HG03565 (cell line): ENCODE data around the gene CPT1A.

Experiments used
- ATAC-seq: cut with Tn5 transposase; IDR thresholded peaks from one replicate; pipeline ENCODE4 v1.9.1; 2021; ENCODE audit warnings: mild to moderate bottlenecking, moderate library complexity; ENCODE audit not compliant: unreplicated experiment

The CPT1A gene

DNA sequence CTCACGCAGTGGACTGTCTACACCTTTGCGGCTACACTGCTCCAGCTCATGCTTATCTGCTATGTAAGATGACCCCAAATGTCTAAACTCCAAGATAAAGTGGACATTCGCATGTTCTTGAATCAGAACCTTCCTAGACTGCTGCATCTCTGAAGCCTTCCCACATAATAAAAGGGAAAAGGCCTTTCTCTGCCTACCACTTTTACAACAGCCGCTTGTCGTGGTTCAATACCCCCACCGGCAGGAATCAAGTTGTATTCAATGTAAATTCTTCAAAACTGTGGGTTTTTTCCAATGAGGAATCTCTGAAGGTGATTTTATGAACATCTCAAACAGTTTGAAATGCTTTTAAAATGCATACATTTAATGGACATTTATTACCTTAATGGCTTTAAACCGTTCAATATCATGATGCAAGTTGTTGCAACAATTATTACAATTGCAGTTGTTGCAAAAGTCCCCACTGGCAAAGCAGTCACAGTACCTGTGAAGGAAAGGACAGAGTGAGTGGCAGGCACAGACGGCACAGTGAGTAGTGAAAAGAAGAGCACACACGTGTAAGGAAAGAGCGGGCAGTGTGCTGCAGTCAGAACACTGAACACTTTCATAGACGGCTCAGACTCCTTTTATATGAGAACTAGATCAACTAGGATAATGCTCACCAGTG lies 126.1 kb downstream of the CPT1A start:
- ATAC-seq, result no peak

GRCh38 chr11:68714060-68714856 lies 127.5 kb downstream of the CPT1A start:
- ATAC-seq, result no peak

DNA sequence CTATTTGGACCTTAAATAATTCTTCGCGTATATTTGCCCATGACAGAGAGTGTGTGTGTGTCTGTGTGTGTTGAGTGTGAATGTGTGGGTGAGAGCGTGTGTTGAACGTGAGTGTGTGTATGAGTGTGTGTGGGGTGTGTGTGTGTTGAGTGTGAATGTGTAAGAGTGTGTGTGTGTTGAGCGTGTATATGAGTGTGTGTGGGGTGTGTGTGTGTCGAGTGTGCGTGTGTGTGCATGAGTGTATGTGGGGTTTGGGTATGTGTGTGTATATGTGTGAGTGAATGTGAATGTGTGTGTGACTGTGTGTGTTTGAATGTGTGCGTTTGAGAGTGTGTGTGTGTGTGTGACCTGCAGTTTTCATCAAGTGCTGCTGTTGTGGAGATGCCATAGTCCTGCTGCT lies 130.6 kb downstream of the CPT1A start:
- no peak for ATAC-seq

DNA sequence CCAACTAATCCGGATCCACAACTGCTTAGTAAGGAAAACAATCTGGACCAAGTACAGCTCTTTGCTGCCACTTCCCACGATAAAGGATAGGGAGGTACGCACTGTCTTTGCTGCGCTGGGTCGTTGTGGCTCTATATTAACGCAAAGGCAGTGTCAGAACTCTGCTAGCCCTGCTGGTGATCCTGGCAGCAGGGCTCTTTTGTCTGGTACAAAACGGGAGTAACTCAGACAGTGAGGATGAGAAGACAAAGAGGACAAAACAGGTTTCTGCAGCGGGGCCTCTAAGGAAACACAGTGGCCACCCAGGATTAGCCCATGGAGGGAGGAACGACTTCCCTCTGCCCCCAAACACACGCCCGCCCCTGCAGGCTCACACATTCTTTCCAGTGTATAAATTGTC lies 131.3 kb downstream of the CPT1A start:
- no peak for ATAC-seq

DNA sequence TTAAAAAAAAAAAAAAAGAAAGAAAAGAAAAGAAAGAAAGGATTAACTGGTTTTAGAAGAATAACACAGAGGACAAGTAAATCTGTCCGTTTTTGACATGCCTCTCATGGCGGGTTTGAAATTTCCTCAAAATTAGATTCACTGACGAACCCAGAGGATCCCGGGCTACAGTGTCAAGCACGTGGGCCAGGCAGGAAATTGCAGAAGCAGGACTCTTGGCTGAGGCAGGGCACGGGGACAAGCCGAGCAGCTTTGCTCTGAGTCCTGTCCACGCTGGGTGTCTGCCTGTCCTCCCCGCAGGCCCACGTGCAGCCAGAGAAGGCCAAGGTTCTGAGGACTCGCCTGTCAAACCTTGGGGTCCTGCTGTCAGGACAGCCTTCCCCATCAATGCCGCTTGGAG lies 132.7 kb downstream of the CPT1A start:
- ATAC-seq, result no peak

- ATAC-seq, result no peak
Measured at GRCh38 chr11:68707527-68707926, 134.2 kb downstream of the CPT1A start.

DNA sequence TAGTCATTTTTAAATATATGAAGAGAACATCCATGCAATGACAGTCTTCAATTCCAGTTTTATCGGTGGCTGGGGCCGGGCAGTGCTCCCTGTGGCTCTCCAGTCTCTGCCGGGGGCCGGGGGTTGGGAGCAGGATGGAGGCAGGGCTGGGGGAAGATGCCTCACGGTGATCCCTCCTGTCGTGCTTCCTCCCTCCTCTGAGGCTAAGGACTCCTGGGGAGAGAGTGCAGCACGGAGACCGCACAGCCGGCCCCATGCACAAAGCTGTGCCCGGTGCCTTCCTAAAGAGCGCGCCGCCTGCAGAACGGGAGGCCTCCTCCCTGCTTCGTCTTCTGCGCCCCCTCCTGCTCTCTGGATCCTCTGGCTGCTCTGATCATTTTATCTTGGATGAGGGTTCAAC lies 136.8 kb downstream of the CPT1A start:
- no peak for ATAC-seq
